Heart left ventricle (tissue), 13 donors: ENCODE results near the gene NGB.

ENCODE experiments used
- POLR2A ChIP-seq, 2 donors: fragments of 450-650 bp; IDR thresholded peaks; one replicate each; pipeline ENCODE4 v1.6.1; 2017; ENCODE audit warnings: antibody characterized with exemption in 2 of 2, mild to moderate bottlenecking in 2 of 2, moderate library complexity in 2 of 2
- TF ChIP-seq, protein P1 (sequence below), 12 donors: fragments of 200-600 bp; sonication (generic) in 4 of 12; IDR thresholded peaks; one replicate each; pipeline versions ENCODE4 v1.5.0 to v1.8.0; 2018 to 2022; ENCODE audit warnings: antibody characterized with exemption in 12 of 12, mild to moderate bottlenecking in 5 of 12
- donor health status: ischemic (EF 13 %, LVEDD 7.1; RV severe dilation, severe dysfunction).
- donor health status: DM: no; HTN: yes; CAD: no.
- donor health status: DM: no; HTN: no; CAD: no.
- donor health status: ischemic (EF 25% LVEDD 6.9; RV normal size, moderate dysfunction).
- donor health status: ischemic (EF 25% LVEDD 5.7; RV mildly dilated, moderate dysfunction).
- donor health status: ischemic (EF 35%, LVEDD 5.7; RV mildly dilated, moderate dysfunction).
- donor health status: nonischemic (EF 11% LVEDD 7.7; RV severe dilation, severe dysfunction).
- donor health status: DM: yes; HTN: yes; CAD: no.
- donor health status: PGD.
- donor health status: ischemic (EF 29% LVEDD 5.4; RV normal size, mild dysfunction).
- donor health status: nonischemic (EF 23%, LVEDD 6.1; RV moderate dilation, normal function).

DNA sequence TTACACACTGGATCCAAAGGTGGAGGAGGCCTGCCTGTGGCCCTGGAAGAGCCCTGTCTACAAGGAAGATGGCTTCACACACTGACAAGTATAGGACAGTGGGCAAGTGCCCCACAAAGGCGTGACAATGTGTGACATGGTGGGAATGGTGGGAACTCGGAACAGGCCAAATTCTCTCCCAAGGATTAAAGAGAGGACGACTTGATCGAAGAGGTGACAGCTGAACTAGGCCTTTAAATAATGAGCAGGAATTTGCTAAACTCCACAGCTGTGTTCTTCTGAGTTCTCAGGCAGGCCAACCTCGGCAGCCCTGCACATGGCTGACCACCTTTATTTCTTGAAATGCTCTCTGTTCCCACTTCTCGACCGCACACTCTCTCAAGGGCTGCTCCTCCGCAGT, 25.9 kb upstream of the NGB start:
- TF ChIP-seq, protein P1, sequence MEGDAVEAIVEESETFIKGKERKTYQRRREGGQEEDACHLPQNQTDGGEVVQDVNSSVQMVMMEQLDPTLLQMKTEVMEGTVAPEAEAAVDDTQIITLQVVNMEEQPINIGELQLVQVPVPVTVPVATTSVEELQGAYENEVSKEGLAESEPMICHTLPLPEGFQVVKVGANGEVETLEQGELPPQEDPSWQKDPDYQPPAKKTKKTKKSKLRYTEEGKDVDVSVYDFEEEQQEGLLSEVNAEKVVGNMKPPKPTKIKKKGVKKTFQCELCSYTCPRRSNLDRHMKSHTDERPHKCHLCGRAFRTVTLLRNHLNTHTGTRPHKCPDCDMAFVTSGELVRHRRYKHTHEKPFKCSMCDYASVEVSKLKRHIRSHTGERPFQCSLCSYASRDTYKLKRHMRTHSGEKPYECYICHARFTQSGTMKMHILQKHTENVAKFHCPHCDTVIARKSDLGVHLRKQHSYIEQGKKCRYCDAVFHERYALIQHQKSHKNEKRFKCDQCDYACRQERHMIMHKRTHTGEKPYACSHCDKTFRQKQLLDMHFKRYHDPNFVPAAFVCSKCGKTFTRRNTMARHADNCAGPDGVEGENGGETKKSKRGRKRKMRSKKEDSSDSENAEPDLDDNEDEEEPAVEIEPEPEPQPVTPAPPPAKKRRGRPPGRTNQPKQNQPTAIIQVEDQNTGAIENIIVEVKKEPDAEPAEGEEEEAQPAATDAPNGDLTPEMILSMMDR (IDR thresholded peaks at IDR 0.05) = no peak
- TF ChIP-seq POLR2A (IDR thresholded peaks at IDR 0.05) = no peak
